HG02610 (cell line): ENCODE measurements around the gene RSU1.
A peak's percentile ranks its signal among the peaks of the same experiment; 100 is the strongest.

Experiments
- ATAC-seq: cut with Tn5 transposase; IDR thresholded peaks from one replicate; pipeline ENCODE4 v1.9.1; 2021; ENCODE audit warnings: mild to moderate bottlenecking, moderate library complexity; ENCODE audit not compliant: unreplicated experiment

The RSU1 gene

GRCh38 chr10:16685551-16685950 is 131.7 kb downstream of the RSU1 start:
- no peak for ATAC-seq

GRCh38 chr10:16681521-16681920 is 135.7 kb downstream of the RSU1 start:
- ATAC-seq, result no peak

- no peak for ATAC-seq
These were observed 137.7 kb downstream of the RSU1 start for GRCh38 chr10:16679511-16679910.

GRCh38 chr10:16675334-16675733 is 141.9 kb downstream of the RSU1 start:
- ATAC-seq, result no peak

- no peak for ATAC-seq
These were observed 143.0 kb downstream of the RSU1 start for GRCh38 chr10:16674147-16674703.

- ATAC-seq, result no peak
These were observed 143.8 kb downstream of the RSU1 start for GRCh38 chr10:16673443-16673842.

- ATAC-seq, result no peak
These were observed 153.8 kb downstream of the RSU1 start for GRCh38 chr10:16663444-16663843.

GRCh38 chr10:16662923-16663322 is 154.3 kb downstream of the RSU1 start:
- no peak for ATAC-seq

GRCh38 chr10:16656895-16657294 is 160.3 kb downstream of the RSU1 start:
- no peak for ATAC-seq

GRCh38 chr10:16653224-16653623 is 164.0 kb downstream of the RSU1 start:
- ATAC-seq, result peak; percentile 72

GRCh38 chr10:16652154-16652553 is 165.1 kb downstream of the RSU1 start:
- no peak for ATAC-seq

- no peak for ATAC-seq
These were observed 167.5 kb downstream of the RSU1 start for GRCh38 chr10:16649757-16650156.

- no peak for ATAC-seq
These were observed 168.9 kb downstream of the RSU1 start for GRCh38 chr10:16648366-16648765.

- ATAC-seq, result peak; percentile 82
These were observed 170.8 kb downstream of the RSU1 start for GRCh38 chr10:16646181-16647059.

- ATAC-seq, result no peak
These were observed 173.1 kb downstream of the RSU1 start for GRCh38 chr10:16644146-16644545.

GRCh38 chr10:16643502-16643901 is 173.7 kb downstream of the RSU1 start:
- ATAC-seq, result no peak

- ATAC-seq, result no peak
These were observed 177.1 kb downstream of the RSU1 start for GRCh38 chr10:16640153-16640552.

GRCh38 chr10:16639471-16639870 is 177.8 kb downstream of the RSU1 start:
- no peak for ATAC-seq

- no peak for ATAC-seq
These were observed 184.2 kb downstream of the RSU1 start for GRCh38 chr10:16632996-16633395.

GRCh38 chr10:16626697-16627096 is 190.5 kb downstream of the RSU1 start:
- no peak for ATAC-seq

- ATAC-seq, result no peak
These were observed 204.3 kb downstream of the RSU1 start for GRCh38 chr10:16612981-16613355.

- ATAC-seq, result no peak
These were observed 204.9 kb downstream of the RSU1 start for GRCh38 chr10:16612115-16612980.
